Measurements from ENCODE around the gene NCDN. TPM values are rescaled to one million over a fixed set of nuclear protein-coding genes. Genes with fewer than 3 reads are reported as not detected.
"Not testable (repeated sequence)": the region's sequence is repeated elsewhere in the genome, so short reads cannot be mapped to it uniquely, and the experiment has no call there.

The NCDN gene
- total RNA-seq, 2 experiments from 2014 or later, result 31.3 to 36.0 TPM

DNA sequence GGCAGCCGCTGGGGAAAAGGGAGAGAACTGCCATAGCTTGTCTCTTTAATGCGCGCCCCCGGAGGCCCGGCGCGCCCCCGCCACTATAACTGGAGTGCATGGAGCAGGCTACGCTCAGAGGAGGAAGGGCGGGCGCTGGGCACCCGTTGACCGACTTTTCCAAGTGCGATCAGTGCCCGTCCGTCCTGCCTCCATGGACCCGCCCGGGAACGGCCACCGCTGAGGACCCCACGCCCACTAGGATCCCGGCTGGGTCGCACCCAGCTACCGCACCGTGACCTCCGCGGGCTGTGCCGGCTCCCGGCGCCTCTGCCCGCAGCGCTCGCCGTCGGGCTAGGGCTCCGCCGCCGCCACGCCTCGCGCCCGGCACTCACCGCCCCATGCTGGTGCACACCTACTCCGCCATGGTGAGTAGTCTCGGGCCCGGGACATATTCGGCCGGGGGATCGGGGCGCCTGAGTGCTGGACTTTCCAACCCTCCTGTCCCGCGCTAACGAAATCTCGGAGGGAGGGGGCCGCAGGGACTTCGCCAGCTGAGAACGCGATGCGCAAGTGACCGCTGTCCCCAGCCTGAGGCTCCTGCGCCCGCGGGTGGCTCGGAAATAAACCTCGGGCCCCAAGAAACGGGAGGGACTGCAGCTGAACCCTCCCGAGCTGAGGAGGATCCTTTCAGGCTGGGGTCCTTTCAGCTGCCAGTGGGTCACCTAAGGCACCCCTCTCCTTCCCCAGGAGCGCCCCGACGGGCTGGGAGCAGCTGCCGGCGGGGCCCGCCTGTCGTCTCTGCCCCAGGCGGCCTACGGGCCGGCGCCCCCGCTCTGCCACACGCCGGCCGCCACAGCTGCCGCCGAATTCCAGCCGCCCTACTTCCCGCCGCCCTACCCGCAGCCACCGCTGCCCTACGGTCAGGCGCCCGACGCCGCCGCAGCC is 15.9 kb downstream of the NCDN start, which contains the start of gene TFAP2E:
Gene TFAP2E, plus strand, starts transcription at position 117 of the 927 bp plus-strand sequence. Its CDS starts 264 bp downstream, at position 381.
- DNase-seq, result no peak
- no peaks in the 10 kb centered on the region for H3K9me3 Mint-ChIP-seq
- H3K4me1 Mint-ChIP-seq, result peaks cover 17% of the 10 kb centered on the region
- no peak within 1 kb of the TSS for H3K27ac Mint-ChIP-seq
- H3K27me3 Mint-ChIP-seq, result peaks cover 16% of the 10 kb centered on the region
- no peaks in the 10 kb centered on the region for H3K36me3 Mint-ChIP-seq
- H3K4me3 Mint-ChIP-seq, result no peak within 1 kb of the TSS

DNA sequence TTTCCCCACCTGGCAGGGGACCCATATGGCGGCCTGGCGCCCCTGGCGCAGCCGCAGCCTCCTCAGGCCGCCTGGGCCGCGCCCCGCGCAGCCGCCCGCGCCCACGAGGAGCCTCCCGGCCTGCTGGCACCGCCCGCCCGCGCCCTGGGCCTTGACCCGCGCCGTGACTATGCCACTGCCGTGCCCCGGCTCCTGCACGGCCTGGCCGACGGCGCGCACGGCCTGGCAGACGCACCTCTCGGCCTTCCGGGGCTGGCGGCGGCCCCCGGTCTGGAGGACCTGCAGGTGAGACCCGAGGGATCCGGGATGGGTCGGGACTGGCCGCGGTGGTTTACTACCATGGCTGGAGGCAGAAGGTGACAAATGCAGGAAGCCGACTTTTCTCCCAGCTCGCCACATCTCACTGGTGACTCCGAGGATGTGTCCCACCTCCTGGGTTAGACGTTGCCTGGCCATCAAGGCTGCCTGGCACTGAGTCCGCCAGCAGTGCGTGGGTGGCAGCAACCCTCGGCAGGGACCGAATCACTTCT is 16.6 kb downstream of the NCDN start:
- H3K36me3 Mint-ChIP-seq, result no peaks in the 10 kb centered on the region
- no peaks in the 10 kb centered on the region for H3K9me3 Mint-ChIP-seq

DNA sequence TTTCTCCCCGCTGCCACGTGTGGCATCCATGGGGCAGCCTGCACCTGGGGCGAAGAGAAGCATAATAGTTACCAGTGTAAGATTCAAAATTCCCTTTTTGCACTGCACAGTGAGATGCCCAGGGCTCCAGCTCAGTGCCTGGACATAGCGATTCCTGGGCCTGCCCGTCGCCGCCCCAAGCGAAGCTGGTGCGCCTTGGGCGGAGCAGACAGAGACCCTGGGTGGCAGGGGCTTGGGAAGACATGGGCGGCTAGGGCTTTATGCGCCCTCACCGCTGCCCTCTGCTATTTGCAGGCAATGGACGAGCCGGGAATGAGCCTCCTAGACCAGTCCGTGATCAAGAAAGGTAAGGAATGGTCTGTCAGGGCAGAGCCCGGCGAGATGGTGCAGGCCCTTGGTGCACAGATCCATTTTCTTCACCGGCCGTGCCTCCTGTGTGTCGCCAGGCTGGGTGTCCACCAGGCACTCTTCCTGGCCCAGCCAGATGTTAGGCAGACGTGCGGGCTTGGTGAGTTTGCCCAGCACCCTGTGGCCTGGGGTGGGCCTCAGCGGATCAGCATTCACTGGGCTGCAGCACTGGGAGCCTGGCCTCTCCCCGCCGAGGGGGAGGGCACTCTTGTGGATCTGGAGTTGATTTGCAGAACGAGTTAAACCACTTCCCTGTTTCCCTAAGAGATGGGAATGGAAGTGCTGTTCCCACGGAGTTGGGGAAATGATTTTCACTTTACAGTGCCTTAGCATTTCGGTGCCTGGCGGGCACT is 17.2 kb downstream of the NCDN start:
- Mint-ChIP-seq H3K4me1 (peaks cover 17% of the 10 kb centered on the region), H3K27me3 (peaks cover 16% of the 10 kb centered on the region), H3K27ac (no peak overlapping the region), H3K9me3 (no peaks in the 10 kb centered on the region), H3K36me3 (no peaks in the 10 kb centered on the region), H3K4me3 (no peak overlapping the region)
- DNase-seq, result no peak

More for the DNA sequence above, 16.6 kb downstream of the NCDN start:
- Mint-ChIP-seq H3K27me3 (peaks cover 16% of the 10 kb centered on the region), H3K27ac (no peak overlapping the region), H3K4me1 (peaks cover 17% of the 10 kb centered on the region), H3K4me3 (no peak overlapping the region)
- DNase-seq, result no peak

DNA sequence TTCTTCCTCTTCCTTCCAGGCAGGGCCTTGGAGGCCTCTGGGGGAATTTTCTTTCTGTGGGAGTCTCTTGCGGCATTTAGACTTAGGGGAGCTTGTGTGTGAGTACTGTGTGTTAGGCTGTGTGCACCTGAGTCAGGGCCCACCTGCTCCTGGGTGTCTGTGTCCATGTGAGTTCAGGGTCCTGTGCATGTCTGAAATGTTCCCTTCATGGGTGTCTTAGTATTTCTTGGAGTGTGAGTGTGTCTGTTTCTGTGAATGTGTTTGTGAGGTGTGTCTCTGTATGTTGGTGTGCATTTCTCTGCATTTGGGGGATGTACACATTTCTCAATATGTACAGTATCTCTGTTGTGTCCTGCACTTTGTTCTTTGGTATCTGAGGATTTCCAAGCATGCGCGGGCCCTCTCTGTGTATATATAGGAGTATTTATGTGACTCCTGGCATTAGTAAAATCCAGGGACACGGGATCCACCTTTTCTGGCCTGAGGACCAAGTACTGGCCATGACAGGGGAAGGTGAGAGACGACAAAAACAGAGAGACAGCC is 17.9 kb downstream of the NCDN start:
- no peak for DNase-seq
- Mint-ChIP-seq H3K36me3 (no peaks in the 10 kb centered on the region), H3K9me3 (no peaks in the 10 kb centered on the region), H3K27me3 (peaks cover 16% of the 10 kb centered on the region), H3K27ac (no peak overlapping the region), H3K4me3 (no peak overlapping the region), H3K4me1 (peaks cover 17% of the 10 kb centered on the region)

DNA sequence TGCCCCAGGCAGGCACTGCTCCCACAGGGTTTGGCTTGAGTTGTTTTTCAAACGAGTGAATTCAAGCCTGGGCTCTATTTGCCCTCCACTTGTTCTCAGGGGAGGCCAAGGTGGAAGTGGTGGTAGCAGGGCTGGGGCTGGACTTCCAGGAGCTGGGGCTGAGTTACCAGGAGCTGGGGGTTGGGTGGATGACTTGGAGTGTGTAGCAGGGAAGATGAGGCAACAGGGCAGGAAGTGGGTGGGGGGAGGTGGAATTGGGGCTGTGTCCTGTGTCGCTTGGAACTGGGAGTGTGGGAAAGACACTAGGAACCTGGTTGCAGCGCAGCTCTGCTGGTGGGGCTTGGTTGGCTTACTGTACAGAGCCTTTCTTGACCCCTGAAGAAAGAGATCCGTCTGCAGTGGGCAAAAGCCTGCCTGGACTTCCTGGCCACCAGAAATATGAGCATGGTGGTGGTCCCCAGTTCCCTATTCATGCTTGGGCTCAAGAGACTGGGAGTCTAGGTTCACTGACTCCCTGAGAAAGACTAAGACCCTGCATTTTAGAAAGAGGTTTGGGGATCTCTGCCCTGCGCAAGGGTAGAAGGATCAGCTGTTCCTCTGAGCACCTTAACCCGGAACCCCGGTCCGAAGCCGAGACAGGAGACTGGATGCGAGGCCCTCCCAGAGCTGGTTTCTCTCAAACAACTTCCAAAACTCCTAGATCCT is 18.6 kb downstream of the NCDN start:
- H3K27ac Mint-ChIP-seq, result no peak overlapping the region
- peak overlapping the region; percentile 63 for H3K4me3 Mint-ChIP-seq
- no peak for DNase-seq

DNA sequence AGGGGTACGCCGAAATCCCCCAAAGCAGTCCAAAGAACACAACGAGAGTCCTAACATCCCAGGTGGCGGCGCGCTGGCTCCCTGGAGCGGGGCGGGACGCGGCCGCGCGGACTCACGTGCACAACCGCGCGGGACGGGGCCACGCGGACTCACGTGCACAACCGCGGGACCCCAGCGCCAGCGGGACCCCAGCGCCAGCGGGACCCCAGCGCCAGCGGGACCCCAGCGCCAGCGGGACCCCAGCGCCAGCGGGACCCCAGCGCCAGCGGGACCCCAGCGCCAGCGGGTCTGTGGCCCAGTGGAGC is 19.1 kb downstream of the NCDN start:
- peak overlapping the region; percentile 63 for H3K4me3 Mint-ChIP-seq
- not testable (repeated sequence) for DNase-seq, H3K36me3 Mint-ChIP-seq, H3K27ac Mint-ChIP-seq, H3K9me3 Mint-ChIP-seq
- peaks cover 17% of the 10 kb centered on the region for H3K4me1 Mint-ChIP-seq
- peaks cover 16% of the 10 kb centered on the region for H3K27me3 Mint-ChIP-seq

More for the DNA sequence above, 18.6 kb downstream of the NCDN start:
- peaks cover 16% of the 10 kb centered on the region for H3K27me3 Mint-ChIP-seq
- H3K9me3 Mint-ChIP-seq, result no peaks in the 10 kb centered on the region
- H3K36me3 Mint-ChIP-seq, result no peaks in the 10 kb centered on the region
- H3K4me1 Mint-ChIP-seq, result peaks cover 17% of the 10 kb centered on the region

DNA sequence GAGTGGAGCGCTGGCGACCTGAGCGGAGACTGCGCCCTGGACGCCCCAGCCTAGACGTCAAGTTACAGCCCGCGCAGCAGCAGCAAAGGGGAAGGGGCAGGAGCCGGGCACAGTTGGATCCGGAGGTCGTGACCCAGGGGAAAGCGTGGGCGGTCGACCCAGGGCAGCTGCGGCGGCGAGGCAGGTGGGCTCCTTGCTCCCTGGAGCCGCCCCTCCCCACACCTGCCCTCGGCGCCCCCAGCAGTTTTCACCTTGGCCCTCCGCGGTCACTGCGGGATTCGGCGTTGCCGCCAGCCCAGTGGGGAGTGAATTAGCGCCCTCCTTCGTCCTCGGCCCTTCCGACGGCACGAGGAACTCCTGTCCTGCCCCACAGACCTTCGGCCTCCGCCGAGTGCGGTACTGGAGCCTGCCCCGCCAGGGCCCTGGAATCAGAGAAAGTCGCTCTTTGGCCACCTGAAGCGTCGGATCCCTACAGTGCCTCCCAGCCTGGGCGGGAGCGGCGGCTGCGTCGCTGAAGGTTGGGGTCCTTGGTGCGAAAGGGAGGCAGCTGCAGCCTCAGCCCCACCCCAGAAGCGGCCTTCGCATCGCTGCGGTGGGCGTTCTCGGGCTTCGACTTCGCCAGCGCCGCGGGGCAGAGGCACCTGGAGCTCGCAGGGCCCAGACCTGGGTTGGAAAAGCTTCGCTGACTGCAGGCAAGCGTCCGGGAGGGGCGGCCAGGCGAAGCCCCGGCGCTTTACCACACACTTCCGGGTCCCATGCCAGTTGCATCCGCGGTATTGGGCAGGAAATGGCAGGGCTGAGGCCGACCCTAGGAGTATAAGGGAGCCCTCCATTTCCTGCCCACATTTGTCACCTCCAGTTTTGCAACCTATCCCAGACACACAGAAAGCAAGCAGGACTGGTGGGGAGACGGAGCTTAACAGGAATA is 19.7 kb downstream of the NCDN start:
- Mint-ChIP-seq H3K4me3 (peak overlapping the region; percentile 79), H3K27me3 (peaks cover 16% of the 10 kb centered on the region), H3K4me1 (peaks cover 17% of the 10 kb centered on the region), H3K36me3 (no peaks in the 10 kb centered on the region), H3K27ac (peak overlapping the region; percentile 79), H3K9me3 (no peaks in the 10 kb centered on the region)
- peak; percentile 71 for DNase-seq

GRCh38 chr1:35580949-35581388 is 23.4 kb downstream of the NCDN start:
- no peak for DNase-seq
- H3K4me1 Mint-ChIP-seq, result peaks cover 17% of the 10 kb centered on the region
- H3K9me3 Mint-ChIP-seq, result no peaks in the 10 kb centered on the region
- H3K27me3 Mint-ChIP-seq, result peaks cover 7% of the 10 kb centered on the region
- no peaks in the 10 kb centered on the region for H3K36me3 Mint-ChIP-seq
- H3K27ac Mint-ChIP-seq, result no peak overlapping the region
- H3K4me3 Mint-ChIP-seq, result no peak overlapping the region

GRCh38 chr1:35581621-35582020 is 24.0 kb downstream of the NCDN start:
- not testable (repeated sequence) for H3K27me3 Mint-ChIP-seq, H3K4me3 Mint-ChIP-seq, H3K9me3 Mint-ChIP-seq, H3K36me3 Mint-ChIP-seq, DNase-seq, H3K27ac Mint-ChIP-seq
- H3K4me1 Mint-ChIP-seq, result peaks cover 11% of the 10 kb centered on the region

DNA sequence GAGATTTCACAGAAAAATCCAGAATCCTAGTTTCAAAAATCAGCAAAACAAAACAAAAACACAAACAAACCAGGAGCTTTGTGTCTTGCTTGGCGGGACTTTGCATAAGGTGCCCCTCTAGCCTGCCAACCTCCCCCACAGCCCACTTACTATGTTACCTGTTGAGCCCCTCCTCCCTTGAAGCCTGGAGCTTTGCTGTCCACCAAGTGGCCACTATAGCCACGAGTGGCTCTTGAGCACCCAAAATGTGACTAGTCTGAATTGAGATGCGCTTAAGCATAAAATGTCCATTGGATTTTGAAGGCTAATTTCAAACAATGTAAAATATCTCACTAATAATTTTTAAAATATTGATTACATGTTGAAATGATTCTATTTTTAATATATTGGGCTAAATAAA is 27.7 kb downstream of the NCDN start:
- no peaks in the 10 kb centered on the region for H3K9me3 Mint-ChIP-seq
- no peaks in the 10 kb centered on the region for H3K4me1 Mint-ChIP-seq
- no peaks in the 10 kb centered on the region for H3K27me3 Mint-ChIP-seq
- no peak overlapping the region for H3K4me3 Mint-ChIP-seq
- DNase-seq, result no peak
- no peak overlapping the region for H3K27ac Mint-ChIP-seq
- peaks cover 2% of the 10 kb centered on the region for H3K36me3 Mint-ChIP-seq

GRCh38 chr1:35585805-35586204 is 28.2 kb downstream of the NCDN start:
- not testable (repeated sequence) for DNase-seq, H3K27me3 Mint-ChIP-seq, H3K9me3 Mint-ChIP-seq, H3K4me3 Mint-ChIP-seq, H3K4me1 Mint-ChIP-seq, H3K27ac Mint-ChIP-seq, H3K36me3 Mint-ChIP-seq

DNA sequence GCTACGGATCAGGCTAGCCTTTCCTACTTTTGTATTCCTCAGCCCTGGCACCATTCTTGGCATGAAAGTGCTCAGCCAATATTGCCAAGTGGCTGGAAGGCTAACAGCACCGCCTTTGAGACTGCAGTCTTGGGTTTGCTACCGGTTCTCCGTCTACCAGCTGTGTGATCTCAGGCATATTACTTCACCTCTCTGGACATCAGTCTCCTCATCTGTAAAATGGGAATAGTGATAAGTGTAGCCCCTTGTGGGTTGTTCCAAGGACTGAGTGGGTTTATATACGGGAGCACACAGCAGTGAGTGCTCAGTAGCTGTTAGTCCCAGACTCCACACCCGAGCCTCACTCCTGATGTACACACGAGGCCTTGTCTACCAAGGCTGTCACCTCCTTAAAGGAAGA is 29.2 kb downstream of the NCDN start:
- no peaks in the 10 kb centered on the region for H3K9me3 Mint-ChIP-seq
- H3K4me1 Mint-ChIP-seq, result no peaks in the 10 kb centered on the region
- H3K4me3 Mint-ChIP-seq, result no peak overlapping the region
- peaks cover 2% of the 10 kb centered on the region for H3K36me3 Mint-ChIP-seq
- no peak overlapping the region for H3K27ac Mint-ChIP-seq
- no peaks in the 10 kb centered on the region for H3K27me3 Mint-ChIP-seq
- no peak for DNase-seq

DNA sequence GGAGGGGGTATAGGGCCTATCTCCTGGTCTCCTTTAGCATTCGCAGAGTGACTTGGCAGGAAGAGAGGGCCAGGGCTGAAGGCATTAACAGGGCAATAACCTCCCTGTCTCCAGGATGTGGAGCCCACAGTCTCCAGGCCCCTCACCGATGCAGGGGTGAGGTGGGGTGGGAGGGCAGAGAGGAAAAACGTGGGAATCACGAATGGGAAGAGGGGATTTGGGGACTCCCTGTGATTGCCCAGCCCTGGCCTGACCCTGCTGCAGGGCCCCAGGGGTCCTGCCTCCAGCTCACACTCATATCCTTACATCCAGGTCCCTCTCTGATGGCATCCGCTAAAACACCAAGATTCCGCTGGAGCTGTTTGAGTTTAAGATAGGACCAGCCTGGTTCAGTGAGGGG is 30.1 kb downstream of the NCDN start:
- Mint-ChIP-seq H3K27ac (no peak overlapping the region), H3K9me3 (no peaks in the 10 kb centered on the region)

More for the DNA sequence above, 30.1 kb downstream of the NCDN start:
- DNase-seq, result no peak
- Mint-ChIP-seq H3K27me3 (no peaks in the 10 kb centered on the region), H3K36me3 (peaks cover 2% of the 10 kb centered on the region), H3K4me1 (no peaks in the 10 kb centered on the region), H3K4me3 (no peak overlapping the region)
